Keratinocyte (primary cell): ENCODE results near the gene THUMPD3. TPM values are rescaled to one million over a fixed set of nuclear protein-coding genes. Genes with fewer than 3 reads are reported as not detected.

Experiments
- DNase-seq: peaks from one replicate; pipeline ENCODE4 v3.0.0-alpha.2; 2011; ENCODE audit warnings: low read depth, missing footprints, low spot score
- FAIRE-seq: peaks from 2 replicates; lab custom pipeline; 2011; peaks lifted over from hg19 to GRCh38; lab: Jason Lieb, UNC
- H2AFZ ChIP-seq: 2 replicates; pipeline ENCODE4 v1.6.0; 2012; ENCODE audit warnings: low read length, control low read depth, inconsistent platforms; ENCODE audit not compliant: control insufficient read depth
- H3K27ac ChIP-seq: 2 replicates; pipeline ENCODE4 v1.5.1; 2011; ENCODE audit warnings: low read length; ENCODE audit not compliant: control insufficient read depth, insufficient read depth
- H3K27me3 ChIP-seq: 3 replicates; pipeline ENCODE4 v1.6.0; 2011; ENCODE audit warnings: low read length; ENCODE audit not compliant: control insufficient read depth, insufficient read depth; ENCODE audit errors: extremely low read depth
- H3K36me3 ChIP-seq, 2 experiments: 2 replicates in 1 of 2; 3 replicates in 1 of 2; pipeline ENCODE4 v1.5.1; 2011; ENCODE audit warnings: low read length in 2 of 2, mild to moderate bottlenecking in 1 of 2; ENCODE audit not compliant: control insufficient read depth in 2 of 2, insufficient read depth in 2 of 2; ENCODE audit errors: extremely low read depth in 1 of 2
- H3K4me1 ChIP-seq: 3 replicates; pipeline ENCODE4 v1.5.1; 2011; ENCODE audit warnings: low read length; ENCODE audit not compliant: control insufficient read depth, insufficient read depth; ENCODE audit errors: extremely low read depth
- H3K4me2 ChIP-seq: 3 replicates; pipeline ENCODE4 v1.6.0; 2011; ENCODE audit warnings: low read depth, low read length; ENCODE audit not compliant: control insufficient read depth, insufficient read depth; ENCODE audit errors: extremely low read depth
- H3K4me3 ChIP-seq, 3 experiments: fragments of 200-600 bp in 1 of 3; sonication (generic) in 1 of 3; 2 replicates in 2 of 3; 3 replicates in 1 of 3; pipeline ENCODE4 v1.5.1; 2011 to 2016; ENCODE audit warnings: low read length in 3 of 3, mild to moderate bottlenecking in 3 of 3, control low read depth in 2 of 3, inconsistent platforms in 1 of 3, low read depth in 1 of 3, mixed read lengths in 1 of 3, mixed run types in 1 of 3, moderate library complexity in 1 of 3; ENCODE audit not compliant: control insufficient read depth in 2 of 3, insufficient read depth in 2 of 3; ENCODE audit errors: extremely low read depth in 1 of 3
- H3K79me2 ChIP-seq: 2 replicates; pipeline ENCODE4 v1.6.0; 2012; ENCODE audit warnings: low read length; ENCODE audit not compliant: control insufficient read depth, insufficient read depth
- H3K9ac ChIP-seq: 3 replicates; pipeline ENCODE4 v1.6.0; 2011; ENCODE audit warnings: low read length; ENCODE audit not compliant: control insufficient read depth, insufficient read depth; ENCODE audit errors: extremely low read depth
- H3K9me1 ChIP-seq: 3 replicates; pipeline ENCODE4 v1.6.0; 2011; ENCODE audit warnings: low read length; ENCODE audit not compliant: control insufficient read depth, insufficient read depth; ENCODE audit errors: extremely low read depth
- H3K9me3 ChIP-seq: 2 replicates; pipeline ENCODE4 v1.5.1; 2012; ENCODE audit warnings: low read depth, low read length; ENCODE audit not compliant: control insufficient read depth
- H4K20me1 ChIP-seq: 3 replicates; pipeline ENCODE4 v1.6.0; 2011; ENCODE audit warnings: low read length; ENCODE audit not compliant: control insufficient read depth, insufficient read depth; ENCODE audit errors: extremely low read depth
- EZH2 ChIP-seq: IDR thresholded peaks from one replicate; pipeline ENCODE4 v1.6.1; 2012; ENCODE audit warnings: inconsistent platforms, mild to moderate bottlenecking, low read length, moderate library complexity
- dilution Hi-C: fragments of 300-500 bp; cut with MboI; formaldehyde crosslinking; loops from one replicate; pipeline ENCODE4 v1.7.0; 2020; ENCODE audit warnings: low sequenced_read_pairs; ENCODE audit not compliant: extremely low pct_ligation_motif_present
- polyA plus RNA-seq, 5 experiments: library from polyadenylated mRNA; depleted of rRNA in 3 of 5; stranded (reverse) in 3 of 5; stranded (forward) in 1 of 5; unstranded in 1 of 5; fragments of >200 nt; gene quantifications; 1 replicate in 1 of 5; 2 replicates in 3 of 5; 3 replicates in 1 of 5; pipeline versions ENCODE4 v1.2.1 to v1.2.3, GENCODE V29; 2011 to 2012; ENCODE audit warnings: missing spikeins in 2 of 5, low read depth in 1 of 5, low replicate concordance in 1 of 5
- TF ChIP-seq, protein P1 (sequence below), 3 experiments: IDR thresholded peaks in 1 of 3; conservative IDR thresholded peaks in 1 of 3; optimal IDR thresholded peaks in 1 of 3; 2 replicates in 2 of 3; 3 replicates in 1 of 3; pipeline versions ENCODE3 to v1.5.1; 2011; ENCODE audit warnings: low read length in 3 of 3, mild to moderate bottlenecking in 3 of 3, moderate library complexity in 2 of 3, control low read depth in 1 of 3, inconsistent platforms in 1 of 3; ENCODE audit not compliant: insufficient read depth in 2 of 3; ENCODE audit errors: extremely low read depth in 1 of 3

Gene THUMPD3
- polyA plus RNA-seq, 1 donor (not counting 4 experiments of a cell fraction or from before 2014, with no cell fraction given): 59.8 TPM

DNA sequence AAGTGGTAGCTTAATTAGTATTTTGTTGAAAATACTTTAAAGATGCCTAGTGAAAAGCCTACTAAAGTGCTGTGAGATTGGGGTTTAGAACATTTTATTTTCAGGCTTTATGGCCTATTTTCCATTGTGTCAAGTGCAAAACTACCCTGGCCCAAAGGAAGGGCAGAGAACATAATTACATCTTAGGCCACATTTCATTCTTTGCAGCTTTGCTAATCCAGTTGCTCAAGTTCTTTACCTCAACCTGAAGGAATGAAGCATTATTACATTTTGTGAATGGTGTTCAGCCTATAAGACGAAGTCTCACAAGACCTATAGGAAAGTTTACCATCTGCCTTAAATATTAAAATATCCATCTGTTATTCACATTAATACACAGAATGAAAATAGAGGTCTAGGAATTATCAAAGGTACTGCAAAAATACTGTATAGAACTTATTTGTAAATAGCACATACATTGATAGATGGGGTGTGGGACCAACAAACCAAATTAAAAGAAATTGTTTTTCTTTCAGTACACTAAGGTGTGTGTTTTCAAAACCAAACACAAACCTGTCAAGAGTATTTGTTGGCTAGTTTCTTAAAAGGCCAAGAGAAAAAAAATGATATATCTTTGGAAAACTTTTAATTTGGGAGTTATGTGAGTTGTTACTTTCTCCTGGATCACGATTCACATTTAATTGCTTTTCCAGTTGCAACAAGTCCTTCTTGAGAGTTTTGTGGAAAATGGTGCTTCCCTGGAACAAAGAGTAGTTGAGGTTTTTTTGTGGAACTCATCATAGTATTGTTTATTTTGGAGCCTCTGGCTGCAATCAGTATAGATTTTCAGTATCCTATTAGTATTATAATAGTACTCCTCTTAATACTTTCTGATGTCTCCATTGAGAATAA, 22.6 kb downstream of the THUMPD3 start:
- Histone ChIP-seq H4K20me1 (peaks cover 5% of the 10 kb centered on the region), H3K36me3 (peaks cover 14 to 40% of the 10 kb centered on the region in 2 experiments), H3K9me3 (no peaks in the 10 kb centered on the region), H3K9ac (no peak overlapping the region), H2AFZ (no peak overlapping the region), H3K4me3 (no peak overlapping the region), H3K4me1 (peaks cover 16% of the 10 kb centered on the region), H3K9me1 (no peaks in the 10 kb centered on the region), H3K27me3 (no peaks in the 10 kb centered on the region), H3K4me2 (no peak overlapping the region), H3K27ac (no peak overlapping the region), H3K79me2 (peaks cover 14% of the 10 kb centered on the region)
- TF ChIP-seq, protein P1, sequence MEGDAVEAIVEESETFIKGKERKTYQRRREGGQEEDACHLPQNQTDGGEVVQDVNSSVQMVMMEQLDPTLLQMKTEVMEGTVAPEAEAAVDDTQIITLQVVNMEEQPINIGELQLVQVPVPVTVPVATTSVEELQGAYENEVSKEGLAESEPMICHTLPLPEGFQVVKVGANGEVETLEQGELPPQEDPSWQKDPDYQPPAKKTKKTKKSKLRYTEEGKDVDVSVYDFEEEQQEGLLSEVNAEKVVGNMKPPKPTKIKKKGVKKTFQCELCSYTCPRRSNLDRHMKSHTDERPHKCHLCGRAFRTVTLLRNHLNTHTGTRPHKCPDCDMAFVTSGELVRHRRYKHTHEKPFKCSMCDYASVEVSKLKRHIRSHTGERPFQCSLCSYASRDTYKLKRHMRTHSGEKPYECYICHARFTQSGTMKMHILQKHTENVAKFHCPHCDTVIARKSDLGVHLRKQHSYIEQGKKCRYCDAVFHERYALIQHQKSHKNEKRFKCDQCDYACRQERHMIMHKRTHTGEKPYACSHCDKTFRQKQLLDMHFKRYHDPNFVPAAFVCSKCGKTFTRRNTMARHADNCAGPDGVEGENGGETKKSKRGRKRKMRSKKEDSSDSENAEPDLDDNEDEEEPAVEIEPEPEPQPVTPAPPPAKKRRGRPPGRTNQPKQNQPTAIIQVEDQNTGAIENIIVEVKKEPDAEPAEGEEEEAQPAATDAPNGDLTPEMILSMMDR (optimal IDR thresholded peaks at IDR 0.05 in 1 of 3, IDR thresholded peaks at IDR 0.05 in 1 of 3, conservative IDR thresholded peaks at IDR 0.05 in 1 of 3; ENCODE audit: extremely low read depth in 1 of 3, insufficient read depth in 2 of 3, low read length in 3 of 3): no peak
- no peak for TF ChIP-seq EZH2
- DNase-seq (no peak), FAIRE-seq (no peak)
- dilution Hi-C loops: no loop called here

DNA sequence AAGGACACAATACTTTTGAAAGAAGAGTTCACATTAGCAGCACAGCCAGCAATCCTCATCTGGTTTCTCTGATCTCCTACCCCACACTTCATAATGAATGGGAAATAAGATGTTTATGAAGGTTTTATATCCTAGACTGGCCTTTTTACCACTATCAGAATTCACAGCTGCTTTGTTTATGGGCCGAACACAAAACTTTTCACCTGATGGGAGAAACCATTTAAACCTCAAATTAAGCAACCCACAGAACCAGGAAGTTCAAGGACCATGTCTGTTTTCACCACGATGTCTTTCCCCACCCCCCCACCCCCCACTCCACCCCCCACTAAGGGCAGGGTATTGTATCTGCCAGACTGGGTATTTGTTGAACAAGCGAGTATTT, 23.2 kb downstream of the THUMPD3 start:
- dilution Hi-C loops: no loop called here
- Histone ChIP-seq H3K9me3 (no peaks in the 10 kb centered on the region), H3K27ac (no peak overlapping the region), H3K79me2 (peaks cover 20% of the 10 kb centered on the region), H3K9me1 (no peaks in the 10 kb centered on the region), H3K9ac (no peak overlapping the region), H3K36me3 (peaks cover 19 to 44% of the 10 kb centered on the region in 2 experiments), H4K20me1 (peaks cover 5% of the 10 kb centered on the region), H3K27me3 (no peaks in the 10 kb centered on the region), H3K4me3 (no peak overlapping the region), H3K4me2 (no peak overlapping the region), H2AFZ (no peak overlapping the region), H3K4me1 (peaks cover 16% of the 10 kb centered on the region)
- no peak for DNase-seq
- FAIRE-seq: no peak
- no peak for TF ChIP-seq EZH2
- TF ChIP-seq, protein P1 (optimal IDR thresholded peaks at IDR 0.05 in 1 of 3, IDR thresholded peaks at IDR 0.05 in 1 of 3, conservative IDR thresholded peaks at IDR 0.05 in 1 of 3; ENCODE audit: extremely low read depth in 1 of 3, insufficient read depth in 2 of 3, low read length in 3 of 3): no peak
